AG04450 (cell line): ENCODE data around the gene HSP90AA1. TPM values are rescaled to one million over a fixed set of nuclear protein-coding genes. Genes with fewer than 3 reads are reported as not detected.
A peak's percentile ranks its signal among the peaks of the same experiment; 100 is the strongest.
"Not testable (repeated sequence)": the region's sequence is repeated elsewhere in the genome, so short reads cannot be mapped to it uniquely, and the experiment has no call there.

Source experiments
- CTCF ChIA-PET: fragments of 300-600, 350-600 bp; formaldehyde crosslinking; extraction: SDS; loops from one replicate; lab custom pipeline; 2022; ENCODE audit warnings: antibody characterized with exemption, inconsistent platforms; lab: Charles Lee
- POLR2A ChIA-PET: fragments of 350-600 bp; formaldehyde crosslinking; extraction: SDS; loops from one replicate; lab custom pipeline; 2021; ENCODE audit warnings: antibody characterized with exemption, inconsistent platforms; lab: Yijun Ruan, JAX
- DNase-seq: peaks from one replicate; pipeline ENCODE4 v3.0.0-alpha.2; 2011; ENCODE audit warnings: low read depth, low spot score
- H3K27ac ChIP-seq: one replicate; pipeline ENCODE4 v1.5.1; 2012; ENCODE audit warnings: low read depth, low read length, control low read depth
- H3K27me3 ChIP-seq: one replicate; pipeline ENCODE4 v1.6.0; 2012; ENCODE audit warnings: low read length; ENCODE audit not compliant: control insufficient read depth, insufficient read depth
- H3K4me3 ChIP-seq: 2 replicates; pipeline ENCODE4 v1.5.1; 2011; ENCODE audit warnings: mild to moderate bottlenecking, low read depth, low read length, control low read depth
- H3K9me3 ChIP-seq: 2 replicates; pipeline ENCODE4 v1.5.1; 2012; ENCODE audit warnings: low read length; ENCODE audit not compliant: control insufficient read depth, insufficient read depth
- polyA minus RNA-seq: library from RNA; depleted of rRNA, polyadenylated mRNA; stranded (reverse); fragments of >200 nt; gene quantifications from 2 replicates; pipeline ENCODE4 v1.2.3, GENCODE V29; 2011; rRNA and poly(A)+ RNA removed
- polyA plus RNA-seq: library from polyadenylated mRNA; depleted of rRNA; stranded (reverse); fragments of >200 nt; gene quantifications from 2 replicates; pipeline ENCODE4 v1.2.3, GENCODE V29; 2011; rRNA removed
- TF ChIP-seq, protein P1 (sequence below): IDR thresholded peaks from 2 replicates; pipeline ENCODE4 v1.5.1; 2011; ENCODE audit warnings: low read depth, low read length, control low read depth, inconsistent platforms

The HSP90AA1 gene
- 543 and 822 TPM in 2 replicates for polyA plus RNA-seq
- 356 and 425 TPM in 2 replicates for polyA minus RNA-seq

DNA sequence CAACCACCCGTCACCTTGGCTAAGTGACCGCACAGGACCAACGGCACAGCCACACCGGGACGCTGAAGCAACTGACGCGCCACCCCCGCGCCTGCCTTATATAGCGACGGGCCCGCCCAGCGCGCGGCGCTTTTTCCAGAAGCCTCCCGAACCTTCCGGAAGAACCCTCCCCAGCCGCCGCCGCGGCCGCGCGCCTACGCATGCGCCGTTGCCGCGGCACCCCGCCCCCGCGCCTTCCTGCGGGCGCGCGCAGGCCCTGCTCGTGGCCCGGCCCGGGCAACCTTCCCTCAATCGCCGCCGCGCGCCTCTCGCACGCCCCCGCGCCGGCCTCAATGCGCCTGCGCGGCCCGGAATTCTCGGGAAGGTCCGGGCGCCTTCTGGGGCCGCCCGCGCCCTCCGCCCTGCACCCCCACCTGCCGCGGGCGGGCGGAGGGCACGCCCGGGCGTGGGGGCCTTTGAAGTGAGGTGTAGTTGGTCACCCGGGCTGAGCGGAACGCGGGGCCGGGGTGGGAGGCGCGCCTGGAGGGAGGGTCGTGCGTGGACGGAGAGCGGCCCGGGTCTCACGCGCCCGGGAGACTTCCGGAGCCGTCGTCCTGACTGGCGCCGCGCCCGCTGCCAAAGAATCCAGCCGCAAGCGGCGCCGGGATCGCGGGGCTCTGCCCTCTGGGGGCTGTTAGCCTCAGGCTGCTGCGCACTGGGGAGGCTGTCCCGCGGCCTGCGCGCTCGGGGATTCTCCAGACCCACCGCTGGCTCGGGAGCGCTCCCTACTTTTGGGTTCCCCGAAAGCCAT, at the start of gene HSP90AA1:
Gene HSP90AA1 (minus strand): TSS at position 73 of the 790 bp plus-strand sequence. CDS start 666 bp downstream, outside the sequence.
- Histone ChIP-seq H3K27me3 (no peaks in the 10 kb centered on the region), H3K4me3 (peak within 1 kb of the TSS; percentile 83), H3K9me3 (no peaks in the 10 kb centered on the region; the same call in 1 of the 2 replicates), H3K27ac (peak within 1 kb of the TSS; percentile 81)
- TF ChIP-seq, protein P1, sequence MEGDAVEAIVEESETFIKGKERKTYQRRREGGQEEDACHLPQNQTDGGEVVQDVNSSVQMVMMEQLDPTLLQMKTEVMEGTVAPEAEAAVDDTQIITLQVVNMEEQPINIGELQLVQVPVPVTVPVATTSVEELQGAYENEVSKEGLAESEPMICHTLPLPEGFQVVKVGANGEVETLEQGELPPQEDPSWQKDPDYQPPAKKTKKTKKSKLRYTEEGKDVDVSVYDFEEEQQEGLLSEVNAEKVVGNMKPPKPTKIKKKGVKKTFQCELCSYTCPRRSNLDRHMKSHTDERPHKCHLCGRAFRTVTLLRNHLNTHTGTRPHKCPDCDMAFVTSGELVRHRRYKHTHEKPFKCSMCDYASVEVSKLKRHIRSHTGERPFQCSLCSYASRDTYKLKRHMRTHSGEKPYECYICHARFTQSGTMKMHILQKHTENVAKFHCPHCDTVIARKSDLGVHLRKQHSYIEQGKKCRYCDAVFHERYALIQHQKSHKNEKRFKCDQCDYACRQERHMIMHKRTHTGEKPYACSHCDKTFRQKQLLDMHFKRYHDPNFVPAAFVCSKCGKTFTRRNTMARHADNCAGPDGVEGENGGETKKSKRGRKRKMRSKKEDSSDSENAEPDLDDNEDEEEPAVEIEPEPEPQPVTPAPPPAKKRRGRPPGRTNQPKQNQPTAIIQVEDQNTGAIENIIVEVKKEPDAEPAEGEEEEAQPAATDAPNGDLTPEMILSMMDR, result peak; percentile 28
- ChIA-PET CTCF (interaction anchor here (0.7 to 1.3 kb wide), 5 partner anchors 9 to 316 kb away, joined by 3 to 8 read pairs (median 4); no protein-coding TSS in a partner anchor), POLR2A (interaction anchor here (0.6 kb wide), 1 partner anchor 1673 kb away, joined by 5 read pairs; no protein-coding TSS in a partner anchor)
- peak; percentile 62 for DNase-seq

GRCh38 chr14:102135456-102135855, 48.6 kb upstream of the HSP90AA1 start:
- H3K9me3 ChIP-seq, POLR2A ChIA-PET, H3K27ac ChIP-seq, H3K4me3 ChIP-seq, CTCF ChIA-PET, H3K27me3 ChIP-seq, DNase-seq: not testable (repeated sequence)

GRCh38 chr14:102134719-102135118, 47.9 kb upstream of the HSP90AA1 start:
- H3K27ac ChIP-seq, POLR2A ChIA-PET, DNase-seq, H3K27me3 ChIP-seq, H3K9me3 ChIP-seq, CTCF ChIA-PET, H3K4me3 ChIP-seq: not testable (repeated sequence)

DNA sequence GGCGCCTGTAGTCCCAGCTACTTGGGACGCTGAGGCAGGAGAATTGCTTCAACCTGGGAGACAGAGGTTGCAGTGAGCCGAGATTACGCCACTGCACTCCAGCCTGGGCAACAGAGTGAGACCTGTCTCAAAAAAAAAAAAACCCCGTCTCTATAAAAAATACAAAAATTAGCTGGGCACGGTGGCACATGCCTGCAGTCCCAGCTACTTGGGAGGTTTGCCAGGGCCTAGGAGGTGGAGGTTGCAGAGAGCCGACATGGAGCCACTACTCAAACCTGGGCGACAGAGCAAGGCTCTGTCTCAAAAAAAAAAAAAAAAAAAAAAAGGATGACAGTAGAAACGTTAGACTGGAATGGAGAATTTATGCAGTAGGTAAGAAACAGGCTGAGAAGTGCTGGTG, 47.2 kb upstream of the HSP90AA1 start:
- CTCF ChIA-PET, result interaction anchor here (0.7 kb wide), 1 partner anchor 194 kb away, joined by 3 read pairs; no protein-coding TSS in a partner anchor
- H3K27me3 ChIP-seq, H3K27ac ChIP-seq, DNase-seq, POLR2A ChIA-PET, H3K9me3 ChIP-seq, H3K4me3 ChIP-seq: not testable (repeated sequence)

GRCh38 chr14:102131741-102132140, 44.9 kb upstream of the HSP90AA1 start:
- POLR2A ChIA-PET, result no interaction called here
- CTCF ChIA-PET, result no interaction called here
- TF ChIP-seq, protein P1, result no peak

DNA sequence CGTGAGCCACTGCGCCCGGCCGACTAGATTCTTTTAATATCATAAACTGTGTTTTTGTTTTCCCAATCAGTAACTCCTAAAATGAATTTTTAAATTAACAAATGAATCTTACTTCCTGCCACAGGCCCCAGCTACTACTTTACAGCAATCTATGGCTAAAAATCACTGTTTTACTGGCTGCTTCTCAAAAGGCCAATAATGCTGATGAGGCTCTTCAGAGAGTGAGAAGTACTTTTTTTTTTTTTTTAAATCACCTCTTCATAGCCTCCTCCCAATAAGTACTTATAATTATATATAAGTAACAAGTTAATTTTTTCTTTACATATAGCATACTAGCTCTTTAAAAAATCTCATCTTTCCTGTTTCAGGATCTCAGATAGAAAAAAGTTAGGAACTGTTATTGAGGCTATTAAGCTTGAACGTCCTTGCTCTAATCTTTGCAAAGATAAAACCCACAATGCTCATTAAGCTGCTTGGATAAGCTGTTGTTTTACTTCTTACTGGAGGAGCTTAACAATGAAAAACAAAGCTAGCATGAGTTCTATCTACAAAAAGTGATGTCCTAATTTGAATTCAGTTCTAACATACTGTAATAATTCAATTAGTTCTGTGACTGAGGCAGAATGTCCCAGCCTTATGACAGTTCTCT, 40.1 kb upstream of the HSP90AA1 start:
- H3K27ac ChIP-seq, result no peak overlapping the region
- ChIA-PET CTCF (interaction anchor here (0.7 to 1.4 kb wide), 3 partner anchors 30 to 187 kb away, joined by 3 to 6 read pairs (median 3); no protein-coding TSS in a partner anchor), POLR2A (no interaction called here)
- no peaks in the 10 kb centered on the region for H3K27me3 ChIP-seq
- H3K9me3 ChIP-seq, result no peaks in the 10 kb centered on the region
- DNase-seq, result no peak
- H3K4me3 ChIP-seq, result no peak overlapping the region
- TF ChIP-seq, protein P1, result no peak

More at GRCh38 chr14:102131741-102132140, 44.9 kb upstream of the HSP90AA1 start:
- Histone ChIP-seq H3K27me3 (no peaks in the 10 kb centered on the region), H3K9me3 (no peaks in the 10 kb centered on the region), H3K4me3 (no peak overlapping the region), H3K27ac (no peak overlapping the region)
- no peak for DNase-seq
